HepG2 (cell line): ENCODE results near the gene RAB42. TPM values are rescaled to one million over a fixed set of nuclear protein-coding genes. Genes with fewer than 3 reads are reported as not detected.
"Not testable (repeated sequence)": the region's sequence is repeated elsewhere in the genome, so short reads cannot be mapped to it uniquely, and the experiment has no call there.

Experiments
- ATAC-seq: fragments of 200-7000 bp; cut with Tn5 transposase; 3 replicates; pipeline ENCODE4 v1.9.1; 2020; ENCODE audit warnings: mild to moderate bottlenecking, moderate library complexity
- BruUV-seq: library from RNA; stranded (reverse); fragments of 400-500 nt; replicated peaks from 2 replicates; lab custom pipeline; 2021; lab: Mats Ljungman, UMichigan
- CTCF ChIA-PET: fragments of 300-600 bp; formaldehyde crosslinking; extraction: SDS; loops from one replicate; lab custom pipeline; 2021; ENCODE audit warnings: low total read pairs, inconsistent platforms, low intra/inter-chr PET ratio; lab: Yijun Ruan, JAX
- POLR2A ChIA-PET: fragments of 350-600 bp; sonication (Branson Sonifier 250); formaldehyde crosslinking; loops from one replicate; lab custom pipeline; 2020; ENCODE audit warnings: antibody characterized with exemption, inconsistent platforms; lab: Yijun Ruan, JAX
- DNase-seq: peaks from one replicate; pipeline ENCODE4 v3.0.0-alpha.2; 2015; ENCODE audit warnings: low spot score
- FAIRE-seq: peaks from 3 replicates; lab custom pipeline; 2011; peaks lifted over from hg19 to GRCh38; lab: Jason Lieb, UNC
- H2AFZ ChIP-seq: one replicate; pipeline ENCODE4 v1.6.1; 2011; ENCODE audit warnings: low read length, inconsistent platforms
- H3K27ac ChIP-seq: fragments of 300-600 bp; 3 replicates; pipeline ENCODE4 v1.8.0; 2011; ENCODE audit warnings: mixed run types, mild to moderate bottlenecking, mixed read lengths, low read length, inconsistent platforms; ENCODE audit not compliant: insufficient read depth; ENCODE audit errors: extremely low read length
- H3K27me3 ChIP-seq, 2 experiments: fragments of 200-600 bp in 1 of 2; 2 replicates in 1 of 2; 3 replicates in 1 of 2; pipeline versions ENCODE4 v1.6.0 to v1.8.0; 2011; ENCODE audit warnings: low read length in 2 of 2, mild to moderate bottlenecking in 2 of 2, moderate library complexity in 2 of 2, inconsistent platforms in 1 of 2; ENCODE audit not compliant: insufficient read depth in 2 of 2, control insufficient read depth in 1 of 2
- H3K36me3 ChIP-seq, 2 experiments: fragments of 200-600 bp in 1 of 2; replicated peaks in 1 of 2; 2 replicates in 1 of 2; 3 replicates in 1 of 2; pipeline versions ENCODE4 v1.5.1 to v1.8.0; 2011; ENCODE audit warnings: low read length in 2 of 2, inconsistent platforms in 1 of 2; ENCODE audit not compliant: insufficient read depth in 2 of 2, control insufficient read depth in 1 of 2
- H3K4me1 ChIP-seq: 2 replicates; pipeline ENCODE4 v1.5.1; 2012; ENCODE audit warnings: low read length, inconsistent platforms; ENCODE audit not compliant: insufficient read depth
- H3K4me2 ChIP-seq: 2 replicates; pipeline ENCODE4 v1.6.0; 2011; ENCODE audit warnings: low read depth, low read length, inconsistent platforms
- H3K4me3 ChIP-seq, 3 experiments: fragments of 200-600 bp in 1 of 3; sonication (generic), shearing (Covaris generic) in 1 of 3; replicated peaks in 1 of 3; 2 replicates each; pipeline ENCODE4 v1.5.1; 2011 to 2016; ENCODE audit warnings: low read length in 3 of 3, inconsistent platforms in 2 of 3, low read depth in 2 of 3, mild to moderate bottlenecking in 2 of 3, control low read depth in 1 of 3, mixed read lengths in 1 of 3; ENCODE audit not compliant: insufficient read depth in 1 of 3
- H3K79me2 ChIP-seq: one replicate; pipeline ENCODE4 v1.6.1; 2011; ENCODE audit warnings: low read length, inconsistent platforms; ENCODE audit not compliant: insufficient read depth
- H3K9ac ChIP-seq: 2 replicates; pipeline ENCODE4 v1.6.0; 2011; ENCODE audit warnings: mild to moderate bottlenecking, low read depth, low read length, inconsistent platforms; ENCODE audit not compliant: insufficient read depth
- H3K9me3 ChIP-seq: 2 replicates; pipeline ENCODE4 v1.5.1; 2012; ENCODE audit warnings: mild to moderate bottlenecking, low read length
- H4K20me1 ChIP-seq: 2 replicates; pipeline ENCODE4 v1.6.0; 2011; ENCODE audit warnings: inconsistent platforms, mild to moderate bottlenecking, low read length, moderate library complexity; ENCODE audit not compliant: insufficient read depth
- CEBPG ChIP-seq: IDR thresholded peaks from 2 replicates; pipeline ENCODE4 v1.6.1; 2016
- CREB1 ChIP-seq, 2 experiments: fragments of 450-650 bp in 1 of 2; IDR thresholded peaks; 2 replicates each; pipeline ENCODE4 v1.6.1; 2016 to 2017; ENCODE audit warnings: control low read depth in 1 of 2, mild to moderate bottlenecking in 1 of 2, missing compliant biosample characterization in 1 of 2, missing genetic modification characterization in 1 of 2
- LCORL ChIP-seq, 2 experiments: fragments of 450-650 bp in 1 of 2; sonication (generic) in 1 of 2; formaldehyde crosslinking in 1 of 2; IDR thresholded peaks; 2 replicates each; pipeline versions ENCODE4 v1.5.0 to v1.6.1; 2017 to 2020; ENCODE audit warnings: antibody characterized with exemption in 1 of 2, missing genetic modification reagents in 1 of 2
- MIXL1 ChIP-seq: IDR thresholded peaks from 2 replicates; pipeline ENCODE4 v1.6.1; 2016
- MLX ChIP-seq: IDR thresholded peaks from 2 replicates; pipeline ENCODE4 v1.6.1; 2016
- PHF21A ChIP-seq: sonication (generic); formaldehyde crosslinking; IDR thresholded peaks from 2 replicates; pipeline ENCODE4 v1.5.0; 2020; ENCODE audit warnings: mild to moderate bottlenecking, missing genetic modification reagents
- RARA ChIP-seq: IDR thresholded peaks from 2 replicates; pipeline ENCODE4 v1.6.1; 2016; ENCODE audit warnings: missing genetic modification reagents, missing compliant biosample characterization
- RXRB ChIP-seq: IDR thresholded peaks from 2 replicates; pipeline ENCODE4 v1.6.1; 2016; ENCODE audit warnings: borderline replicate concordance, missing genetic modification reagents, missing compliant biosample characterization
- SALL1 ChIP-seq: sonication (generic); formaldehyde crosslinking; IDR thresholded peaks from 2 replicates; pipeline ENCODE4 v1.8.0; 2022; ENCODE audit warnings: mild to moderate bottlenecking, missing genetic modification reagents
- SAP130 ChIP-seq: IDR thresholded peaks from 2 replicates; pipeline ENCODE4 v1.6.1; 2016; ENCODE audit warnings: low read depth
- TARDBP ChIP-seq: sonication (generic); formaldehyde crosslinking; IDR thresholded peaks from 2 replicates; pipeline ENCODE4 v1.8.0; 2022; ENCODE audit warnings: mild to moderate bottlenecking, missing genetic modification reagents
- TEAD3 ChIP-seq: optimal IDR thresholded peaks from 2 replicates; pipeline ENCODE3; 2016; ENCODE audit warnings: borderline replicate concordance
- WGBS: methylation state at CpG from one replicate; pipeline ENCODE4 v1.1.6; 2017; ENCODE audit warnings: low lambda C conversion rate; 5-methylcytosine and 5-hydroxymethylcytosine counted together
- in situ Hi-C: cut with HindIII; loops from 2 replicates; pipeline ENCODE4 v1.10.0; 2017; ENCODE audit warnings: low pct_unique_long_range_greater_than_20kb; ENCODE audit not compliant: extremely low pct_ligation_motif_present
- intact Hi-C: fragments of 100-400 bp; cut with micrococcal nuclease; formaldehyde crosslinking; loops from one replicate; pipeline ENCODE4 v1.10.0; 2022; ENCODE audit not compliant: unreplicated experiment
- polyA plus RNA-seq, 8 experiments: library from polyadenylated mRNA; depleted of rRNA in 3 of 8; stranded (reverse) in 7 of 8; unstranded in 1 of 8; fragments of >200 nt; fragmentation: Illumina TruSeq in 4 of 8; extraction: Trizol in 4 of 8; gene quantifications; 2 replicates each; pipeline versions ENCODE4 v1.2.1 to v1.2.3, GENCODE V29; 2011 to 2016; ENCODE audit warnings: low read depth in 4 of 8, missing spikeins in 1 of 8, mixed read lengths in 1 of 8; ENCODE audit not compliant: insufficient read depth in 1 of 8
- total RNA-seq, 5 experiments: library from RNA; depleted of rRNA; stranded (reverse); fragments of >200 nt; fragmentation: Illumina TruSeq; extraction: Trizol; gene quantifications; 2 replicates each; pipeline ENCODE4 v1.2.3, GENCODE V29; 2016; ENCODE audit warnings: low read depth in 1 of 5
- TF ChIP-seq, protein P1 (sequence below): IDR thresholded peaks from 2 replicates; pipeline ENCODE4 v1.4.0; 2020; ENCODE audit warnings: mild to moderate bottlenecking, missing genetic modification reagents
- TF ChIP-seq, protein P2 (sequence below): sonication (generic); formaldehyde crosslinking; IDR thresholded peaks from 2 replicates; pipeline ENCODE4 v1.4.0; 2020; ENCODE audit warnings: mild to moderate bottlenecking, missing genetic modification reagents, borderline replicate concordance

Gene RAB42
- total and polyA plus RNA-seq, 2 of the 13 experiments (the other 11 are each of a cell fraction or from before 2014, with no cell fraction given): 10.4 to 166 TPM

DNA sequence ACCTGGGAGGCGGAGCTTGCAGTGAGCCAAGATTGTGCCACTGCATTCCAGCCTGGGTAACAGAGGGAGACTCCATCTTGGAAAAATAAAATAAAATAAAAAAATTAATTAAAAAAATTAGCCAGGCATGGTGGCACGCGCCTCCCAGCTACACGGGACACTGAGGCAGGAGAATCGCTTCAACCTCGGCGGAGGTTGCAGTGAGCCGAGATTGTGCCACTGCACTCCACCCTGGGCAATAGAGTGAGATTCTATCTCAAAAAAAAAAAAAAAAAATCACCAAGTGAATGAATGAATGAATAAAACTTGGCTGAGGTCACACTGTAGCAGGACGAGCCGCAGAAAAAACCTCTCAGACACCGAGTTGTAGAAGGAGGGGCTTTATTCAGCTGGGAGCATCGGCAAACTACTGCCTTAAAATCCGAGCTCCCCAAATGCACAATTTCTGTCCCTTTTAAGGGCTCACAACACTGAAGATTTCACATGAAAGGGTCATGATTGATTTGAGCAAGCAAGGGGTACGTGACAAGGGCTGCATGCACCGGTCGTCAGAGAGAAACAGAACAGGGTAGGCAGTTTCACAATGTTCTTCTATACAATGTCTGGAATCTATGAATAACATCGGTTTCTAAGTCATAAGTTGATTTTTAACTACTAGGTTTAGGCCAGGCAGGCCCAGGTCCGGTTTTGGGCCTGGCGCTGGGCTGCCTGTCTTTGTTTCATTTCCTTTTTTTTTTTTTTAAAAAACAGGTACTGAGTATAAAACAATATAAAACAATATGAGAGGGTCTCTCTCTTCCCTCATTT, 5.3 kb upstream of the RAB42 start:
- ATAC-seq; H3K36me3 ChIP-seq; H3K27me3 ChIP-seq; H4K20me1 ChIP-seq; H3K9me3 ChIP-seq; H3K79me2 ChIP-seq; intact Hi-C loops; FAIRE-seq; CTCF ChIA-PET; H2AFZ ChIP-seq; BruUV-seq; TF ChIP-seq CREB1, LCORL (IDR thresholded peaks at IDR 0.05): not testable (repeated sequence)
- 38% methylated on average over 19 of the region's 19 CpGs for WGBS
- Histone ChIP-seq H3K4me3 (peak overlapping the region in 2 of 3 experiments; percentile 25 to 37; a peak in 4 of 6 replicates), H3K9ac (peak overlapping the region; percentile 39), H3K4me2 (peak overlapping the region; percentile 62), H3K27ac (peak overlapping the region; percentile 73), H3K4me1 (peaks cover 78% of the 10 kb centered on the region)
- DNase-seq: peak; percentile 65
- in situ Hi-C loops: loop anchor here (25.0 kb wide), 1 partner anchor 349 kb away; the partner anchor contains the start of genes ATP5IF1 and DNAJC8
- POLR2A ChIA-PET: interaction anchor here (1.1 kb wide), 1 partner anchor 15 kb away, joined by 3 read pairs; no protein-coding TSS in a partner anchor
- TF ChIP-seq PHF21A (CRISPR knock-in tag): peak; percentile 71
- TF ChIP-seq, protein P1, sequence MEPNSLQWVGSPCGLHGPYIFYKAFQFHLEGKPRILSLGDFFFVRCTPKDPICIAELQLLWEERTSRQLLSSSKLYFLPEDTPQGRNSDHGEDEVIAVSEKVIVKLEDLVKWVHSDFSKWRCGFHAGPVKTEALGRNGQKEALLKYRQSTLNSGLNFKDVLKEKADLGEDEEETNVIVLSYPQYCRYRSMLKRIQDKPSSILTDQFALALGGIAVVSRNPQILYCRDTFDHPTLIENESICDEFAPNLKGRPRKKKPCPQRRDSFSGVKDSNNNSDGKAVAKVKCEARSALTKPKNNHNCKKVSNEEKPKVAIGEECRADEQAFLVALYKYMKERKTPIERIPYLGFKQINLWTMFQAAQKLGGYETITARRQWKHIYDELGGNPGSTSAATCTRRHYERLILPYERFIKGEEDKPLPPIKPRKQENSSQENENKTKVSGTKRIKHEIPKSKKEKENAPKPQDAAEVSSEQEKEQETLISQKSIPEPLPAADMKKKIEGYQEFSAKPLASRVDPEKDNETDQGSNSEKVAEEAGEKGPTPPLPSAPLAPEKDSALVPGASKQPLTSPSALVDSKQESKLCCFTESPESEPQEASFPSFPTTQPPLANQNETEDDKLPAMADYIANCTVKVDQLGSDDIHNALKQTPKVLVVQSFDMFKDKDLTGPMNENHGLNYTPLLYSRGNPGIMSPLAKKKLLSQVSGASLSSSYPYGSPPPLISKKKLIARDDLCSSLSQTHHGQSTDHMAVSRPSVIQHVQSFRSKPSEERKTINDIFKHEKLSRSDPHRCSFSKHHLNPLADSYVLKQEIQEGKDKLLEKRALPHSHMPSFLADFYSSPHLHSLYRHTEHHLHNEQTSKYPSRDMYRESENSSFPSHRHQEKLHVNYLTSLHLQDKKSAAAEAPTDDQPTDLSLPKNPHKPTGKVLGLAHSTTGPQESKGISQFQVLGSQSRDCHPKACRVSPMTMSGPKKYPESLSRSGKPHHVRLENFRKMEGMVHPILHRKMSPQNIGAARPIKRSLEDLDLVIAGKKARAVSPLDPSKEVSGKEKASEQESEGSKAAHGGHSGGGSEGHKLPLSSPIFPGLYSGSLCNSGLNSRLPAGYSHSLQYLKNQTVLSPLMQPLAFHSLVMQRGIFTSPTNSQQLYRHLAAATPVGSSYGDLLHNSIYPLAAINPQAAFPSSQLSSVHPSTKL (CRISPR knock-in tag): peak; percentile 73; the same call in 1 of the 2 replicates
- peak; percentile 82 for TF ChIP-seq CEBPG (CRISPR knock-in tag)
- peak; percentile 71 for TF ChIP-seq CREB1 (CRISPR knock-in tag; IDR thresholded peaks at IDR 0.05)
- TF ChIP-seq SALL1: peak; percentile 65
- peak; percentile 63 for TF ChIP-seq RARA (CRISPR knock-in tag)
- TF ChIP-seq, protein P2, sequence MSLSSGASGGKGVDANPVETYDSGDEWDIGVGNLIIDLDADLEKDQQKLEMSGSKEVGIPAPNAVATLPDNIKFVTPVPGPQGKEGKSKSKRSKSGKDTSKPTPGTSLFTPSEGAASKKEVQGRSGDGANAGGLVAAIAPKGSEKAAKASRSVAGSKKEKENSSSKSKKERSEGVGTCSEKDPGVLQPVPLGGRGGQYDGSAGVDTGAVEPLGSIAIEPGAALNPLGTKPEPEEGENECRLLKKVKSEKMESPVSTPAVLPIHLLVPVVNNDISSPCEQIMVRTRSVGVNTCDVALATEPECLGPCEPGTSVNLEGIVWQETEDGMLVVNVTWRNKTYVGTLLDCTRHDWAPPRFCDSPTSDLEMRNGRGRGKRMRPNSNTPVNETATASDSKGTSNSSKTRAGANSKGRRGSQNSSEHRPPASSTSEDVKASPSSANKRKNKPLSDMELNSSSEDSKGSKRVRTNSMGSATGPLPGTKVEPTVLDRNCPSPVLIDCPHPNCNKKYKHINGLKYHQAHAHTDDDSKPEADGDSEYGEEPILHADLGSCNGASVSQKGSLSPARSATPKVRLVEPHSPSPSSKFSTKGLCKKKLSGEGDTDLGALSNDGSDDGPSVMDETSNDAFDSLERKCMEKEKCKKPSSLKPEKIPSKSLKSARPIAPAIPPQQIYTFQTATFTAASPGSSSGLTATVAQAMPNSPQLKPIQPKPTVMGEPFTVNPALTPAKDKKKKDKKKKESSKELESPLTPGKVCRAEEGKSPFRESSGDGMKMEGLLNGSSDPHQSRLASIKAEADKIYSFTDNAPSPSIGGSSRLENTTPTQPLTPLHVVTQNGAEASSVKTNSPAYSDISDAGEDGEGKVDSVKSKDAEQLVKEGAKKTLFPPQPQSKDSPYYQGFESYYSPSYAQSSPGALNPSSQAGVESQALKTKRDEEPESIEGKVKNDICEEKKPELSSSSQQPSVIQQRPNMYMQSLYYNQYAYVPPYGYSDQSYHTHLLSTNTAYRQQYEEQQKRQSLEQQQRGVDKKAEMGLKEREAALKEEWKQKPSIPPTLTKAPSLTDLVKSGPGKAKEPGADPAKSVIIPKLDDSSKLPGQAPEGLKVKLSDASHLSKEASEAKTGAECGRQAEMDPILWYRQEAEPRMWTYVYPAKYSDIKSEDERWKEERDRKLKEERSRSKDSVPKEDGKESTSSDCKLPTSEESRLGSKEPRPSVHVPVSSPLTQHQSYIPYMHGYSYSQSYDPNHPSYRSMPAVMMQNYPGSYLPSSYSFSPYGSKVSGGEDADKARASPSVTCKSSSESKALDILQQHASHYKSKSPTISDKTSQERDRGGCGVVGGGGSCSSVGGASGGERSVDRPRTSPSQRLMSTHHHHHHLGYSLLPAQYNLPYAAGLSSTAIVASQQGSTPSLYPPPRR (CRISPR knock-in tag): peak; percentile 58; the same call in 1 of the 2 replicates
- peak; percentile 78 for TF ChIP-seq SAP130 (CRISPR knock-in tag)
- peak; percentile 89 for TF ChIP-seq MLX (CRISPR knock-in tag)
- TF ChIP-seq MIXL1 (CRISPR knock-in tag): peak; percentile 65; the same call in 1 of the 2 replicates
- TF ChIP-seq TARDBP (CRISPR knock-in tag): peak; percentile 64; the same call in 1 of the 2 replicates
- peak; percentile 60; the same call in 1 of the 2 replicates for TF ChIP-seq RXRB (CRISPR knock-in tag)
- peak; percentile 80 for TF ChIP-seq LCORL (CRISPR knock-in tag; IDR thresholded peaks at IDR 0.05)
- peak; percentile 67 for TF ChIP-seq TEAD3 (CRISPR knock-in tag)
